GM19468 (cell line): ENCODE data around the gene TP53TG3.
"Not testable (repeated sequence)": the region's sequence is repeated elsewhere in the genome, so short reads cannot be mapped to it uniquely, and the experiment has no call there.

Experiments
- ATAC-seq: cut with Tn5 transposase; IDR thresholded peaks from one replicate; pipeline ENCODE4 v1.9.1; 2021; ENCODE audit warnings: mild to moderate bottlenecking, moderate library complexity, moderate number of reproducible peaks; ENCODE audit not compliant: unreplicated experiment; ENCODE audit errors: extremely low read depth

Gene TP53TG3, protein sequence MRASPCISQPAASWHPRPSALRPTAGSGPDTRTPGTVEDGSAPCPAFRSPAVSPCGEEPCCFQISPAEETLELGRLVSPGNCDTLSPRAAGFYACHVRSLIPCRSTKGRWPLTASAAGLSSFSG

DNA sequence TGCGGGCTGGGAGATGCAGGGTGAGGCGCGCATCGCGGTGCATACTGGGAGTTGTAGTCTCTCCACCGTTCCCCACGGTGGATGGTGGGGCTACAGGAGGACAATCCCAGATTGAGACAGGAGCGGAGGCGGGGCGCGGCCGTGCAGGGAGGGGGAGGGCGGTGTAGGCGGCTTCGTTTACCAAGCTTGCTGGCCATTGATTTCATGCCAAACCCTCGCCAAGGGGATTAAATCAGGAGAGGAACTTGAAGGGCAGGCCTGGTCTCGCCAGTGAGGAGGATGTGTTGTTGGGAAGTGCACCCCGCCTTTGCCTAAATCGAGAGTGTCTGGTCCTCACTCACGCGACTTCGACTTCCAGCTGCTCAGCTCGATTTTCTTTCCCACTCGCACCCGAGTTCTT, at the start of gene TP53TG3:
Gene TP53TG3, minus strand, starts transcription at position 101 of the 400 bp plus-strand sequence. Its CDS starts 68 bp downstream, at position 33.
- not testable (repeated sequence) for ATAC-seq

DNA sequence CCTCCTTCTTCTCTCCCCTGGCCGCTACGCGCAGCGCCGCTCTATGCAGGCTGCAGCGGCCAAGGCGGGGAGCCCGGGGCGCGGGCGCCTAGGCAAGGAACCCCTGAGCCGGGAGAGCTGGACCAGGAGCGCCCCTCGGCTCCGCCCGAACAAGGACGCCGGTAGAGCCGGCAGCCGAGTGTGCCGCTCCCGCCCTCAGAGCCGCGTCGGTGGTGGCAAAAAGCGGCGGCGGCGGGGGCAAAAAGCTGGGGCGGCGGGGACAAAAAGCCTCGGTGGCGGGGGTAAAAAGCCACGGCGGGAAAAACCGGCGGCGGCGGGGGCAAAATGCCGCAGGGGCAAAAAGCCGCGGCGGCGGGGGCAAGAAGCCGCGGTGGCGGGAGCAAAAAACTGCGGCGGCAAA, 25.1 kb downstream of the TP53TG3 start:
- not testable (repeated sequence) for ATAC-seq

DNA sequence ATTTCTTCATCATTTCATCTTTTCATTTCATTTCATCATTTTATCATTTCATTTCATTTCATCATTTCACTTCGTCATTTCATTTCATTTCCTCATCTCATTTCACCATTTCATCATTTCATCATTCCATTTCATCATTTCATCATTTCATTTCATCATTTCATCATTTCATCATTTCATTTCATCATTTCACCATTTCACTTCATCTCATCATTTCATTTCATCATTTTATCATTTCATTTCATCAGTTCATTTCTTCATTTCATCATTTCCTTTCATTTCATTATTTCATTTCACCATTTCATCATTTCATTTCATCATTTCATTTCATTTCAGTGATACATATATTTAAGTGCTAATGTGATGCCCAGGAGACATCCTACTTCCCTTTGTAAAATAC, 28.4 kb downstream of the TP53TG3 start:
- ATAC-seq, result not testable (repeated sequence)

DNA sequence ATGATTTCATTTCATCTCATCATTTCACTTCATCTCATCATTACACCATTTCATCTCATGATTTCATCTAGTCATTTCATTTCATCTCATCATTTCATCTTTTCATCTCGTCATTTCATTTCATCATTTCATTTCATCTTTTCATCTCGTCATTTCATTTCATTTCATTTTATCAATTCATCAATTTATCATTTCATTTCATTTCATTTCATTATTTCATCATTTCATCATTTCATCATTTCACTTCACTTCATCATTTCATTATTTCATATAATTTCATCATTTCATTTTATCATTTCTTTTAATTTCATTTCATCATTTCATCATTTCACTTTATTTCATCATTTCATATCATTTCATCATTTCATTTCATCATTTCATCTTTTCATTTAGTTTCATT, 29.2 kb downstream of the TP53TG3 start:
- not testable (repeated sequence) for ATAC-seq

DNA sequence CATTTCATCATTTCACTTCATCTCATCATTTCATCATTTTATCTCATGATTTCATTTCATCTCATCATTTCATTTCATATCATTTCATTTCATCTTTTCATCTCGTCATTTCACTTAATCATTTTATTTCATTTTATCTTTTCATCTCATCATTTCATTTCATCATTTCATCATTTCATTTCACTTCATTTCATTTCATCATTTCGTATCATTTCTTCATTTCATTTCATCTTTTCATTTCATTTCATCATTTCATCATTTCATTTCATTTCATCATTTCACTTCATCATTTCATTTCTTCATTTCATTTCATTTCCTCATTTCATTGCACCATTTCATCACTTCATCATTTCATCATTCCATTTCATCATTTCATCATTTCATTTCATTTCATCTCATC, 29.8 kb downstream of the TP53TG3 start:
- ATAC-seq, result not testable (repeated sequence)

DNA sequence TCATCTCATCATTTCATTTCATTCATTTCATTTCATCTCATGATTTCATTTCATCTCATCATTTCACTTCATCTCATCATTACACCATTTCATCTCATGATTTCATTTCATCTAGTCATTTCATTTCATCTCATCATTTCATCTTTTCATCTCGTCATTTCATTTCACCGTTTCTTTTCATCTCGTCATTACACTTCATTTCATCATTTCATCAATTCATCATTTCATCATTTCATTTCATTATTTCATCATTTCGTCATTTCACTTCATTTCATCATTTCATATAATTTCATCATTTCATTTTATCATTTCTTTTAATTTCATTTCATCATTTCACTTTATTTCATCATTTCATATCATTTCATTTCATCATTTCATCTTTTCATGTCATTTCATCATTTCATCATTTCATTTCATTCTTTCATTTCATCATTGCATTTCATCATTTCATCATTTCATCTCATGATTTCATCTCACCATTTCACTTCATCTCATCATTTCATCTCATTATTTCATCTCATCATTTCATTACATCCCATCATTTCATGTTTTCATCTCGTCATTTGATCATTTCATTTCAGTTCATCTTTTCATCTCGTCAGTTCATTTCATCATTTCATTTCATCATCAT, 30.6 kb downstream of the TP53TG3 start:
- ATAC-seq, result not testable (repeated sequence)

DNA sequence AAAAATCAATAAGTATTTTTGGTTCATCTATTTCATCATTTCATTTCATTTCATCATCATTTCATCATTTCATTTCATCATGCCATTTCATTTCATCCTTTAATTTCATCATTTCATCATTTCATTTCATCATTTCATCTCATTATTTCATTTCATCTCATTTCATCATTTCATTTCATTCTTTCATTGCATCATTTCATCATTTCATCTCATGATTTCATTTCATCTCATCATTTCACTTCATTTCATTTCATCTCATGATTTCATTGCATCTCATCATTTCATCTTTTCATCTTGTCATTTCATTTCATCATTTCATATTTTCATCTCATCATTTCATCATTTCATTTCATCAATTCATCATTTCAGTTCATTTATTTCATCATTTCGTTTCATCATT, 31.2 kb downstream of the TP53TG3 start:
- not testable (repeated sequence) for ATAC-seq

DNA sequence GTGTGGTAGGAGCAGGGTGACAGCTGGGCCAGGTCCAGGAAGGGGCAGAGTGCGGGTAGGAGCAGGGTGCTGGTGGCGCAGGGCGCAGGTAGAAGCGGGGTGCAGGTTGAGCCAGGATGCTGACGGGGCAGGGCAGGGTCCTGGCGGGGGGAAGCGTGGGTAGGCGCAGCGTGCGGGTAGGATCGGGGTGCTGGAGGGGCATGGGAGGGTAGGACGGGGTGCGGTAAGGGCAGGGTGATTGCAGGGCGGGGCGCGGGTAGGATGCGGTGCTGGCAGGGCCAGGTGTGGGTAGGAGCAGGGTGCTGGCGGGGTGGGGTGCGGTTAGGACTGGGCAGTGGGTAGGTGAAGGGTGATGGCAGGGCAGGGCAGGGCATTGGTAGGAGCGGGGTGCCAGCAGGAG, 38.4 kb downstream of the TP53TG3 start:
- ATAC-seq, result not testable (repeated sequence)

DNA sequence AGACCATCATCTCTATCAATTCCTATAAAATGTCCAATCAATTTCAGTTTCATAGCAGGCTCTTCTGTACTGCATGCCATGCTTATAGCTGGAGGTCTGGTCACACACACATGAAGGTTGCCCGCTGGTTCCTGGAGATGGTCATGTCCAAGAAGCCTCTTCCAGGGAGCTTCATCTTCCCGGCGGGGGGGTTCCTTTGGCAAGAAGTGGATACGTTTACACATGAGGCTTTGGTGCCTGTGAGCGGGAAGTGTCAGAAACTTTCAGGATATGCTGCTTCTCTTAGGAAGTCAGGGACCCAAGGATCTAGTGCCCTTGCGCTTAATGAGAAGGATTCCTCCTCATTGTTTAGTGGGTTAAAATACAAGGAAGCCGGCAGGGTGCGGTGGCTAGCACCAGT, 43.9 kb downstream of the TP53TG3 start:
- ATAC-seq, result not testable (repeated sequence)
